ENCODE results near the gene ZNF576.
A peak's percentile ranks its signal among the peaks of the same experiment; 100 is the strongest.
"Not testable (repeated sequence)": the region's sequence is repeated elsewhere in the genome, so short reads cannot be mapped to it uniquely, and the experiment has no call there.

The ZNF576 gene

GRCh38 chr19:43598445-43599240 is 2.2 kb downstream of the ZNF576 start:
- DNase-seq (ENCODE audit: low read depth in 2 of 3, low spot score in 2 of 3), result no peak

DNA sequence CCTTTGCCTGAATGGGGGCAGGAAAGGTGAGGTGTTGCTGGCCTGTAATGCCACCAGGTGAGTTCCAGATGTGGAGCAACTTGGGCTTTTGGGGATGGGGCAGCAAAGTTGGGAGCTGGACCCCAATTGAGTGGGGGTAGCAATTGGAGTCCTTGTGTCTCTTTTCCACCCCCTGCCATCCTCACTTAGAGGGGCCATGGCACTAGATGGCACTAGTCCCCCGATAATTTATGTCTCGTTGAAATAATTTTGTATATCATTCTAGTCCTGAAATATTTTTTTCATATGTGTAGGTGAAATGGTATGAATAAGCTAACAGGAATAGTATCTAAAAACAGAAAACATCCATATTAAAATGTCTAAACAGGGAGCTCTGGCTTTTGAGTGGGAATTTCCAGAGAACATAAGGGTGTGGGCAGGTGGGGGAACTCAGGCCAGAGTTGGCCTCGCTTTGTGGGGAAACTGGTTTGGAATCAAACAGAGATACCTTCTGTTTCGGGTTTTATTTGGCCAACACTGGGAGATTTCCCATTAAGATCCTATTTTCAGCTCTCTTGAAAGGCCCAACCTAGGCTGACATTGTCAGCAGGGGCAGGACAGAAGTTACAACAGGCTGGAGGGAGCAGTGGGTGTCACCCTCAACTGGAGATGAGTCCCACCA is 3.4 kb downstream of the ZNF576 start:
- DNase-seq (ENCODE audit: low read depth in 2 of 3, low spot score in 2 of 3), result no peak

DNA sequence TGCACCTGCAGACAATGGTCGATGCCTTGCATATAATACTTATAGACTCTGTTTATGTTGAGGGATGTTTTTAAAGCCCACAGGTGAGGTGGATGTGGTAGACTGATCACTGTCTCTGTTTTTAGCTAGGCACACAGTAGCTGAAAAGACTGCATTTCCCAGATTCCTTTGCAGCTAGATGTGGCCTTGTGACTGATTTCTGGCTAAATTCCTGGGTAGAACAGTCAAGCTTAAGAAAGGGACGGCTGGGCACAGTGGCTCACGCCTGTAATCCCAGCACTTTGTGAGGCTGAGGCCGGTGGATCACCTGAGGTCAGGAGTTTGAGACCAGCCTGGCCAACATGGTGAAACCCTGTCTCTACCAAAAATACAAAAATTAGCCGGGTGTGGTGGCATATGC is 3.9 kb downstream of the ZNF576 start:
- not testable (repeated sequence) for DNase-seq (ENCODE audit: low read depth in 2 of 3, low spot score in 2 of 3)

DNA sequence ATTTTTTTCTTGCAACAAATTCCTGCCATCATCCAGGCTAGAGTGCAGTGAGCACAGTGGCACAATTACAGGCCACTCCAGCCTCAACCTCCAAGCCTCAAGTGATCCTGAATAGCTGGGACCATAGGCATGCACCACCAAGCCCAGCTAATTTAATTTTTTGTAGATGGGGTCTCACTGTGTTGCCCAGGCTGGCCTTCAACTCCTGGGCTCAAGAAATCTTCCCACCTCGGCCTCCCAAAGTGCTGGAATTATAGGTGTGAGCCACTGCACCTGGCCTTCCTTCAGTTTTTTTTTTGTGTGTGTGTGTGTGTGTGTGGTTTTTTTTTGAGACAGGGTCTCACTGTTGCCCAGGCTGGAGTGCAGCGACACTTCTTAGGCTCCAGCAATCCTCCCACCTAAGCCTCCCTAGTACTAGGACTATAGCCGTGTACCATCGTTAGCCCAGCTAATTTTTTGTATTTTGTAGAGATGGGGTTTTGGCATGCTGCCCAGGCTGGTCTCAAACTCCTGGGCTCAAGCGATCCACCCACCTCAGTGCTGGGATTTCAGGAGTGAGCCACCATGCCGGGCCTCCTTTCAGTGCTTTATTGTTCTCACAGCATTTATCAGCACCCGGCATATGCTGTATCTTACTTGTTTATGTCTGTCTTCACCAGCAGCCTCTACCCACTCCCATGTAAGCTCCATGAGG is 9.6 kb downstream of the ZNF576 start:
- no peak for DNase-seq (ENCODE audit: low read depth in 2 of 3, low spot score in 2 of 3)

DNA sequence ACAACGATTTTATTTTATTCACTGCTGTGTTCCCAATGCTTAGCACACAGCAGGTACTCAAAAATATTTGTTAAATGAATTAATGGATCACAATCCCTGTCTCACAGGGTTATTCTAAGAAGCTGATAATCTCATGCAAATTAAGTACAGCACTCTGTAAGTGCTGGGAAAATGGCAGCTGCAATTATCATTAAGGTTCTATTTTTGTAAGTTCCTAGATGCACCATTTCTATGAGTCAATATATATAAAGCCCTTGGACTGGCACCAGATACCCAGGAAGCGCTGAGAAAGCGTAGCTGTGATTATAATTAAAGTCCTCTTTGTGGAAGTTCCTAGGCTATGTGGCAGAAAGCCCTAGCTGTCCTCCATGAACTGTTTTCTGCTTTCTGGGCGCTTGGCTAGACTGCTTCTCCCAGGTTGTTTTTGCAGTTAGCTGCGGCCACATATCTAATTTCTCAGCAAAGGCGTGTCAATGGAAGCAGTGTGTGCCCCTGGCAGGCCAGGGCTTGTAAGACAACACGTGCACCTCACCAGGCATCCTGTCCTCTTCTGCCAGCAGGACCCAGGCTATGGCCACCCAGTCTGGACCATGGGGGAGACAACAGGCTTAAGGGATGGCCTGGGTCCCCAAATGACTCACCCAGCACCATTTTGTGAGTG is 10.3 kb downstream of the ZNF576 start:
- no peak for DNase-seq (ENCODE audit: low read depth in 2 of 3, low spot score in 2 of 3)

DNA sequence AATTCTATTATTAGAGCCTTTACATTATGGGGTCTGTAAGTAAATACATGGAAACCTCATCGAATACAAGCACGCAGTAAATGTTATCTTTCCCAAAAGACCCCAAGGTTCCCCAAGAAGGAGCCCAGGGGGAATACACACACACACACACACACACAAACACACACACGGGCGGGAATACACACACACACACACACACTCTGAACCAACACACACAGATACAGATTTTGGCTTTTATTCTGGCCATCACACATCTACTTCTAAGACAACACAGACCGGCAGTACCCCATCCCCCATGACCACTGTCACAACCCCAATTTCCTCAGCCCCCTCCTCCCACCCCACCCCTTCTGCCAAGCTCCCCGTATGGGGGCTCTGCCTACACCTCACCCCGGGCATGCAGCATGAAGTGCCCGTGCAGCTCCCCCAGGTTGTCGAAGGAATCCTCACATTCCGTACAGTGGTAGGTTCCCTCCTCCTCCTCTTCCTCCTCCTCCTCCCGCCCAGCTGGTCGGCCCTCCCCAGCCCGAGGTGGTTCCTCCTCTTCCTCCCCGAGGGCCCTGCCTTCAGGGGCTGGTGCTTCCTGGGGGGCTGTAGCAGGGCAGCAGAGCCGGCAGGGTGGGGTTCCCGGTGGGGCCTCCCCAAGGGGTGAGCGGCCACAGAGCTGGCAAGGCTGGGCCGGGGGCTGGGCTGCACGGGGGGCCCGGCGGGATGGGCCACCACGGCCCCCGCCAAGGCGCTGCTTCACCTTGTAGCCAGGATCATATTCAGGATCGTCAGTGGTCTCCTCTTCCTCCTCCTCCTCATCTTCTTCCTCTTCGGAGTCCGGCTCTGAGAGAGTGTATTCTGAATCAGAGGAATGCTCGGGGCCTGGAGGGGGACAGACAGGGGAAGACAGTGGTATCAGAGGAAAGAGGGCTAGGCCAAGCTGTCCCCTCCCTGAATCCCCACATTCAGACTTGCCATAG is 11.1 kb downstream of the ZNF576 start:
- DNase-seq (ENCODE audit: low read depth in 2 of 3, low spot score in 2 of 3), result no peak

DNA sequence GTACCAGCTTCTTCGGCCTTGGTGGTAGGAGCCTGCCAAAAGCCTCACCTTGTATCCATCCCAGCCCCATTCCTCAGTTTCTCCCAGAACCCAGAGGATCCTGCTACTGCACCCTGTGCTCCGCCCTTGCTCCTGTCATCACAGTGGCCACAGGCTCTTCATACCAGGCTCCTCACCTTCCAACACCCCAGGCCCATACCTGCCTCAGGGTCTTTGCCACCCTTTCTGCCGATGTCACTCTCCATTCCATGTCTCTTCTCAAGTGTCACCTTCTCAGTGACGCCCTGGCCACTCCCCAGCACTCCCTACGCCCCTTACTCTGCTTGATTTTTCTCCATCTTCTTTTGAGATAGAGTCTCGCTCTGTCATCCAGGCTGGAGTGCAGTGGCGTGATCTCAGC is 13.5 kb downstream of the ZNF576 start:
- DNase-seq (ENCODE audit: low read depth in 2 of 3, low spot score in 2 of 3), result no peak

DNA sequence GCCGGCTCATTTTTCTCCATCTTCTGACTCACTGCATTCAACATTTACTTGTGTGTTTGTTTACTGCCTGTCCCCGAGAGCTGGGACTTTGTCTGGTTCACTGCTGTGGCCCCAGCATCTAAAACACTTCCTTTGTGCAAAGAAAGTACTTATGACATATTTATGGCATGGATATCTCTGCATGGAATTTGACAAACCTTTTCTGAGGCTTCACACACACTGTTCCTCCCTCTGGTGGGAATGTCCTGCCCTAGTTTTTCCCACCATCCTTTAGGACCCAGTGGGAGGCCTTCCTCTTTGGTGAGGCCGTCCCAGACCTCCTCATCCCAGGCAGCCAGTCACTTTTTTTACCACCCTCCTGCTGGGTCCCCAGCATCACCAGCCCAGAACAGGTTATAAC is 14.1 kb downstream of the ZNF576 start:
- no peak for DNase-seq (ENCODE audit: low read depth in 2 of 3, low spot score in 2 of 3)

DNA sequence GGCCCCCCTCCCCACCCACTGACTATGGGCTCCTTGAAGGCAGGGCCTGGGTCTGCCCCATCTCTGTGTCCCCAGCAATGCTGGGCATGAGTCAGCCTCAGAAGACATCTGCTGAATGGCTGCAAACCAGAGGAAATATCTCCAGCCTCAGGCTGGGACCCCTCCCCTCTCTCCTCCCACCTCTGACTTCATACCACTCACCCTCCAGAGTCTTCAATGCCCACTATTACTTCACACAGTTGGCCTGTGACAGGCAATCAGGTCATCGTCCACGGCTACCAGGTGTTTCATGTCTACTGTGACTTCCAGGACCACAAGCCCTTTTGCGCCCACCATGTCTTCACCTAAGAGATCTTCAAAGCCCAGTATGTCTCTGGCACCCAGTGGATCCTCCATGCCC is 15.4 kb downstream of the ZNF576 start, which contains the start of gene SRRM5:
Gene SRRM5 (plus strand): TSS at position 301 of the 400 bp plus-strand sequence. CDS start 34 bp downstream, at position 335.
- no peak for DNase-seq (ENCODE audit: low read depth in 2 of 3, low spot score in 2 of 3)

- DNase-seq (ENCODE audit: low read depth in 2 of 3, low spot score in 2 of 3), result no peak
These were observed 16.0 kb downstream of the ZNF576 start for GRCh38 chr19:43612374-43612773.

- no peak for DNase-seq (ENCODE audit: low read depth in 2 of 3, low spot score in 2 of 3)
These were observed 19.9 kb downstream of the ZNF576 start for GRCh38 chr19:43616306-43616705.

DNA sequence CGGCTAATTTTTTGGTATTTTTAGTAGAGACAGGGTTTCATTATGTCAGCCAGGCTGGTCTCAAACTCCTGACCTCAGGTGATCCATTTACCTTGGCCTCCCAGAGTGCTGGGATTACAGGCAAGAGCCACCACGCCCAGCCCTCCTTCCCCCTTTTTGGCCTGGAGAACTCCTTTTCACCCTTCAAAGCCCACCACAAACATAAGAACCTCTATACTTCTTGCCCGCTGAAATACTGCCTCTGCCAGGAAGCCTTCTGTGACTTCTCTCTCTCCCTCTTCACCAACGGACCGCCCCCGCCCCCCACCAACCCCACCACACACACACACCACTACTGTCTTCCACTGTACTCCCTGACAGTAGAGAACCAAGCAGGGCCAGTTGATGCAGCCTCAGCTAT is 20.6 kb downstream of the ZNF576 start:
- no peak for DNase-seq (ENCODE audit: low read depth in 2 of 3, low spot score in 2 of 3)

GRCh38 chr19:43618921-43619261 is 22.5 kb downstream of the ZNF576 start:
- no peak for DNase-seq (ENCODE audit: low read depth in 2 of 3, low spot score in 2 of 3)

DNA sequence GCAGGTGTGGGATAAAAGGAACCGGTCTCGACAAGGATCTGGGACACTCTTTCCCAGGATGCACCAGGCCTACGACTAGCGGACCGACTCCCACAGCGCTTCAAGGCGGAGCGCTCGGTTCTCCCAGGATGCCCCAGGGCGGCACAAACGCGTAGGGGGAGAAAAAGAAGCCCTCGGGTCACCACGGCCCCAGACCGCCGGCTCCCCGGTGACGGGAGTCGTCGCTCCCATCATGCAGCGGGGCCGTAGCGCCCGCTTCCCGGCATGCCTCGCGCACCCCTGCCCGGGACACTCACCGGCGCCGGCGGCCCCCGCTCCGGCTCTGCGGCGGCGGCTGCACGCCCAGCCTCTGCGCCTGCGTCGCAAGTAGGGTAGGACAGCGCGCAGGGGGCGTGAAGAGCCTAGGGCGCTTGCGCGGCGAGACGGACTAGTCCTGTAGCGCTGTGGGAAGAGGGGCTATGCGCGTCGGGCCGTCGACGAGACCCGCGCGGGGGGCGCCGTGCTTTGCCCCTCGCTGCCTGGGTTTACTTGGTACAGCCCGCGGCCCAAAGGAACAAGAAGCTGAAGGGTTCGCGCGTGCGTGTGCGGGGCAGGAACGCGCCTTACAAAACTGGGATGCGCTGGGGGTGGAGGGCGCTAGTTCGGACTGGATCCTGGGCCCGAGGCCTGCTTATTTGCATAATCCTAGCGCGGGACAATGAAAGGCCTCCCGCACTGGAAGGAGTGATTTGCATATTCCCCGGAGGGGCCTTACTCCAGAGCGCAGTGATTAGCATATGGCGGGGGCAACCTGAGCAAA is 23.1 kb downstream of the ZNF576 start, which contains the start of gene ZNF428:
Gene ZNF428 (minus strand): TSS at position 368 of the 799 bp plus-strand sequence. CDS start 5,325 bp downstream, outside the sequence.
- peak; percentile 65 to 79 (median 78) for DNase-seq (ENCODE audit: low read depth in 2 of 3, low spot score in 2 of 3)

- DNase-seq (ENCODE audit: low read depth in 2 of 3, low spot score in 2 of 3), result no peak
These were observed 23.9 kb downstream of the ZNF576 start for GRCh38 chr19:43620061-43621001.

- DNase-seq (ENCODE audit: low read depth in 2 of 3, low spot score in 2 of 3), result no peak
These were observed 25.7 kb downstream of the ZNF576 start for GRCh38 chr19:43622070-43622469.

- DNase-seq (ENCODE audit: low read depth in 2 of 3, low spot score in 2 of 3), result no peak
These were observed 26.6 kb downstream of the ZNF576 start for GRCh38 chr19:43622956-43623355.

Data from activated CD8-positive, alpha-beta memory T cell treated with anti-CD3 and anti-CD28 coated beads for 48 hours (primary cell).